Measurements from ENCODE around the gene UXT.
"Not testable (repeated sequence)": the region's sequence is repeated elsewhere in the genome, so short reads cannot be mapped to it uniquely, and the experiment has no call there.

The UXT gene

DNA sequence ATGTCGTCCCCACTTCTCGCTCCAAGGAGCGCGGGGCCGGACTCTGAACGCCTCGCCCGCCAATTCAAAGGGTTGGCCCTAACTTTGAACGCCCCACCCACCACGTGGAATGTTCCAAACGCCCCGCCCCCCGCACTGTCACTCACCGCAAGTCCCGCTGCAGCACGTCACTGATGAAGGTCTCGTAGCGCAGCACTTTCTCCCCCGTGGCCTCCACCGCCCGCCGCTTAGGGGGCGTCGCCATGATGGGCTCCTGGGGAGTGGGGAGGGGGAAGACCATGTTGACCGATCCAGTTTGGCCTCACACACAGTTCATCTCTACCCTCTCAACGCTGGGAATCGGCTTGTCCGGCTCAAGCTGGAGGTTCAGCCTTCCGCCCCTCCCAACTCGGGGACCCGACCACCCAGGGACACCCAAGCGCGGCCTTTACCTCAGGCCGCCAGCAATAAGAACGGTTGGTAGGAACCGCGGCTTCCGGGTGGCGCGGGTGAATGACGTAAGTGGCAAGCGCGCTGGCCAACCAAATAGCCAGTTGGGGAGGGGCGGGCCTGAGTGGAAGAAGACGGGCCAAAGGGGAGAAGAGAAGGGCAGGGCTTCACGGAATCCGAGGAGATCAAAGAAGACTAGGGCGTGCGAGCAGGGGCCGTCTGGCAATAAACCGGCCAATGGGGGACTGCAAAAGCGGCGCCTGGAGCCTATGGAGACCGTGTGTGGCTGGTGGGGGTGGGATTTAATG lies at the start of gene UXT:
UXT (minus strand) TSS at position 497 of the 737 bp plus-strand sequence; CDS start at position 244, 253 bp downstream.
- DNase-seq = peak; percentile 93 to 95

- DNase-seq = no peak
These were observed 48.2 kb upstream of the UXT start for GRCh38 chrX:47707031-47707780.

GRCh38 chrX:47706575-47706974 lies 47.6 kb upstream of the UXT start:
- DNase-seq = no peak

- no peak for DNase-seq
These were observed 45.8 kb upstream of the UXT start for GRCh38 chrX:47704736-47705135.

GRCh38 chrX:47697181-47697580 lies 38.2 kb upstream of the UXT start:
- DNase-seq = no peak

DNA sequence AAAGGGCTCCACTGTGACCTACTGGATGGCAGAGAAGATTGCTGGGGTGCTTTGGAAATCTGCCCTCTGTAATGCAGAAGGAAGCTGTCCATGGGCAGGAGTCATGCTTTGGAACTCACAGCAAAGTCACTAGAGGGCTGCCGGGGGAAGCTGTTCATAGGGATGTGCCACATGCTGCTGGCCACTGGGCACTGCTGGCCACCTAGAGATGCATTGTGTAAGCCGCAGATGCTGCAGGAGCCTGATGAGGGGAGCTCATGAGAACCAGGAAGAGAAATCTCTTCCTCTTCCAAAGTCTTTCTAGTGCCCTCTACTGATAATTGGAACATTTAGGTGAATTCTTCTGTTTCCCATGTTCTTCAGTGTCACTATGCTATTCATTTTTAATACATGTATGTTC lies 31.2 kb upstream of the UXT start:
- no peak for DNase-seq

GRCh38 chrX:47687263-47687662 lies 28.3 kb upstream of the UXT start:
- no peak for DNase-seq

- no peak for DNase-seq
These were observed 24.8 kb upstream of the UXT start for GRCh38 chrX:47683829-47684205.

- DNase-seq = no peak
These were observed 24.3 kb upstream of the UXT start for GRCh38 chrX:47683184-47683828.

- not testable (repeated sequence) for DNase-seq
These were observed 17.2 kb upstream of the UXT start for GRCh38 chrX:47675959-47676859.

DNA sequence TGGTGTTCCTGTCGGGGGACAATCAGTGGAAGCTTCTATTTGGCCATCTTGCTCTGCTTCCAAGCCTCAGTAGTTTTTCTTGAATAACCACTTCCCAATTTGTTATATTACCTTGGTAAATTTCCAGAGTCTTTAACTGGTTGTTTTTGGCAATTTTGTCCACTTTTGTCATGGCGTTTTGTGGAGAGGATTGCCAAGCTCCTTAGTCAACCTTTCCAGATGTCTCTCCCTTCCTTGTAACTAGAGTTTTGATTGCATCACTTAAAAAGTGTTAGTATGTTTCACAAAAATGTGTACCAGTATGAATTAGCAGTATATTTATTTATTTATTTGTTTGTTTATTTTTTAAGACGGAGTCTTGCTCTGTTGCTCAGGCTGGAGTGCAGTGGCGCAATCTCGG lies 15.8 kb upstream of the UXT start:
- no peak for DNase-seq

DNA sequence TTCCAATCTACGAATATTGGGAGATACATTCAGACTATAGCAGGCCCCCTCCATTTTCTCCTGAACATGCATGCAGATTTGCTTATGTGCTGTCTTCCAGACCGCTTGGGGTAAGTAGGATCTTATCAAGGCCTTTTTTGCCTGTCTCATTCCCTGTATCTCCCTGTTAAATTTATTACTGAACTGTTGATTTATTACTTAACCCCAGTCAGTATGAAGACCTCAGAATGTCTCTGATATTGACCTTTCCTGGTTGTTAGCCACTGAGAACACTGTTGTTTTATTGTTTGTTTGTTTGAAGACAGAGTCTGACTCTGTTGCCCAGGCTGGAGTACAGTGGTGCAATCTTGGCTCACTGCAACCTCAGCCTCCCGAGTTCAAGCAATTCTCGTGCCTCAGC lies 6.8 kb upstream of the UXT start:
- not testable (repeated sequence) for DNase-seq

GRCh38 chrX:47664737-47665136 lies 5.8 kb upstream of the UXT start:
- no peak for DNase-seq

DNA sequence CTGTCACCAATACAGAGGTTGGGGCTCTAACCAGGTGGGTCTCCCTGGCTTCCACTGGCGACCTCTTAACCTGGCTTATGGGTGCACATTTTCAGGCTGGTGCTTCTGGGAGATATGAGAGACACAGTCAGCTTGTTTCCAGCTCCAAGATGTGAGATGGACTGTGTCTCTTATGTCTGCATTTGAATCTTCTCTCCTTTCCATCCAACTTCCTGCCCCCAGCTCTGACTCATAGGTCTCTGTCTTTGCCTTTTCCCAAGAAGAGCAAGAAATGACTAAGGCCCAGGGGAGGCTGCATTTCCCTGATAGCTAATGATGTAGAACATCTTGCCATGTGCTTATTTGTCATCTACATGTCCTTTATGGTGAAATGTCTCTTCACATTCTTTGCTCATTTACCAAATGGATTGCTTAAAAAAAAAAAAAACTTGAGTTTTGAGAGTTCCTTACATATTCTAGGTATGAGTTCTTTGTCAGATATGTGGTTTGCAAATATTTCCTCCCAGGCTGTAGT lies 3.2 kb upstream of the UXT start:
- DNase-seq = no peak

DNA sequence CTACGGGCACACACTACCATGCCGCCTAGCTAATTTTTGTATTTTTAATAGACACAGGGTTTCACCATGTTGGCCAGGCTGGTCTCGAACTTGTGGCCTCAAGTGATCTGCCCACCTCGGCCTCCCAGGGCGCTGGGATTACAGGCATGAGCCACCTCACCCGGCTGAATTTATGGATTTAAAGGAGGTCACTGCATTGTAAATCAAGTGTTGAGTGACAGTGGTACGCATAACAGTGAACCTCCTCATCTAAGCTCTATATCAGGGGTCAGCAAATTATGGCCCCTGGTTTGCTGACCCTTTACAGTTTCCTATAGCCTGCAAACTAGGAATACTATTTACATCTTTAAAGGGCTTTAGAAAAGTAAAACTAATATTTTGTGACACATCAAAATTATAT lies 2.6 kb upstream of the UXT start:
- DNase-seq = no peak

- no peak for DNase-seq
These were observed 394 bp upstream of the UXT start for GRCh38 chrX:47659421-47659726.

- DNase-seq = no peak
These were observed 688 bp downstream of the UXT start for GRCh38 chrX:47658301-47658683.

DNA sequence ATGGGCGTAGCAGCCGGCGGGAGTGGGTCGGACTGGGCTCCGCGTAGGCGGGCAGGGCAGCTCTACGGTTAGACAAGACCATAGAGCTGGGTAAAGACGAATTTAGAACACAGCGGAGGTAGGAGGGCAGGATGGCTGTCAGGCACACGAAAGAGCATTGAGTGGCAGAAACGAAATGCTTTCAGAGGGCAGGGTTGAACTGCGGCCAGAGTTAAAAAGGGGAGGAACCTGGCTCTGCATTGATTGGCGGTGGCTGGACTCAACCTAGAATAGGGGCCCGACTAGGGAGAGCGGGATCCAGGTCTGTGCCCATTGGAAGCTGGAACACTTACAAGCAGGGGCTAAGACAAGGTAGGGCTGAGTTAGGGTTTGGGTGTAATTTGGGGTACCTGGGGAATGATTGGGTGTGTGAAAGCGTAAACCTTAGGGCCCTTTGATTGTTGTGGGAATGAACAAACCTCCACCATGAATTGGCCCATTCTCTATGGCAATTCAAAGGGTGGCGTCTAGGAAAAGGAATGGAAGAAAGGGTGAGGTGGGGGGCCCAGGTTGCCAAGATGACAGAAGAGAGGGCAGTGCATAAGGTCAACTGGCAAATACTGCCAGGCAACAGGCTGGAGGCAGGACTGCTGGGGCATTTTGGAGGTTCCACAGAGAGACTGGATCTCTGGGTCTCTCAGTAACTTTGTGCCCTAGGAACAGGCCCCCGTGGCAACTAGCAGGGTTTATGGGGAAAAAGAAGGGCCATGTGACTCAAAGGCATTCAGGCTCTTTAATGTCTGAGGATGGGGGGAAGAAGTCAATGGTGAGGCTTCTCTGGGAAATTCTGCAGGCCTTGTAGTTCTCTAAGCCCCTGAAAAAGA lies 7.7 kb downstream of the UXT start:
- DNase-seq = no peak

DNA sequence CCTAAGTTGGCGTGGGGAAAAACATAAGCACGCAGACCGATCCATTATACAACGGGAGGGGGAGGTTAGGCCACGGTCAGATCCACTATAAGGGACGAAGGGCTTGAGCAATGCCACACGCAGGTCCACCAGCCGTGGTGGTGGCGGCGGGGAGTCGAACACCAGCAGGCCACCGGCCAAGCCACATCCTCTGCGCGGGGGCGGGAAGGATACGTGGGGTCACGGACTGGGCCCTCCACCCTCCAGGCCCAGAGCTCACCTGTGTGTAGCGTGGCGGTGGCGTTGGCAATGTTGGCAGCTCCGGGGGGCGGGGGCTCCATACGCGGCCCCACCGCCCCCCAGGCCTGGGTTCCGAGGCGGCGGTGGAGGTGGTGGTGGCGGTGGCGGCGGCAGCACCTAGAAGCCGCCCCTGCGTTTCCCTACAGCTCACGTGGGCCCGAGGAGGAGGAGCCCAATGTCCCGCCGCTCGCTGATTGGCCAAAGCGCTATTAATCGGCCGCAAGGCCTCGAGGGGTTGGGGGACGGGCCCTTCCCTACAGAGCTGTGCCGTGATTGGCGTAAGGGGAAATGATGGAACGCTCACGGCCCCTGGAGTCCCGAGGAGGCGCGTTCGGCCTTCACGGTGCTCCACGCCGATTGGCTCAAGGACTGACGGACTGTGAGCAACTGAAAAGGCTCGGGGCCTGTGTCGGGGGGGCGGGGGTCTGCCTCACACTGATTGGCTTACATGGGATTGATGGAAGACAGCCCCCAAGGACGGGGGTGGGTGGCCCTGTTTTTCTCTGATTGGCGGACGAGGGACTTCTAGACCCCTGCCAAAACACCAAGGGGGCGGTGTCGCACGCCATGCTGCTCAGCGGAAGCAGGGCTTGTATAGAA lies 8.6 kb downstream of the UXT start, which contains the start of gene ELK1:
ELK1 (minus strand) TSS at position 400 of the 879 bp plus-strand sequence. CDS start 9,122 bp downstream, outside the sequence.
- DNase-seq = peak; percentile 93 to 95

DNA sequence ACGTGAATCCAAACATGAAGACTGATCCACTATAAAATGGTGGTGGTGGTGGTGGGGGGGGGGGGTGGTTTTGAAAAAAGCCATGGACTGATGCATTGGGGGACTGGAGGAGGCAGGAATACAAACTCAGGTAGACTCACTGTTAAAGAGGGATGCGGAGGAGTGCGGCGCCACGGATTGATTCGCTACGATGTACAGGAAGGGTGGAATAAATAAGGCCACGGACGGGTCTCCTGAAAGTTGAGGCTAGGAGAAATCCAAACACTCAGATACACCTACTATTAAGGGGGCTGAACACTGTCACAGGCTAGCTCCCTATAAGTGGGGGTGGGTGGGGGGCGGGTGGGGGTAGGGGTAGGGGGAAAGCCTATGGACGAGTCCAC lies 9.2 kb downstream of the UXT start:
- DNase-seq = no peak

GRCh38 chrX:47649271-47649670 lies 9.7 kb downstream of the UXT start:
- DNase-seq = no peak

Data from CD4-positive, alpha-beta T cell treated with Interleukin-1 beta for 1 hour (primary cell).